Measurements from ENCODE around the gene COMMD10.

Gene COMMD10

DNA sequence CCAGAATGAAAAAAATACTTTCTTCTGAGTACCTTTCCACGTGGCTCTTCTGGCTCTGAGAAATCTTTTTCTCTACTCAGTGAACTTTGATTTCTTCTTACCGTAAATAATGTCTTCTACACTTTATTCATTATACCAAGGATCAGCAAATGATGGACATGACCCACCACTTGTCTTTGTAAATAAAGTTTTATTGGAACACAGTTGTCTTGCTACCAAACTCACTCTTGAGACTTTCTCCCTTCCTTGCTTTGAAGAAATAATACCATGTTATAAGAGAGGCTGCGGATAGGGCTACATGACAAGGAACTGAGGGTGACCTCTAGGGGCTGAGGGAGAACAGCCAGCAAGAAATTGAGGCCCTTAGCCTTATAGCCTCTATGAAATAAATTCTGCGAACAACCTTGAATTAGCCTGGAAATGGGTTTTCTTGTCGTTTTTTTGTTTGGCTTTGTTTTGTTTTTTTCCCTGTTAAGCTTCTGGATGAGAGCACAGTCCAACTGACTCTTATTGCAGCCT lies 212.5 kb downstream of the COMMD10 start:
- no peak for DNase-seq

GRCh38 chr5:116299746-116300640 lies 215.2 kb downstream of the COMMD10 start:
- DNase-seq: no peak

GRCh38 chr5:116301110-116301509 lies 216.3 kb downstream of the COMMD10 start:
- no peak for DNase-seq

GRCh38 chr5:116303340-116303739 lies 218.5 kb downstream of the COMMD10 start:
- no peak for DNase-seq

DNA sequence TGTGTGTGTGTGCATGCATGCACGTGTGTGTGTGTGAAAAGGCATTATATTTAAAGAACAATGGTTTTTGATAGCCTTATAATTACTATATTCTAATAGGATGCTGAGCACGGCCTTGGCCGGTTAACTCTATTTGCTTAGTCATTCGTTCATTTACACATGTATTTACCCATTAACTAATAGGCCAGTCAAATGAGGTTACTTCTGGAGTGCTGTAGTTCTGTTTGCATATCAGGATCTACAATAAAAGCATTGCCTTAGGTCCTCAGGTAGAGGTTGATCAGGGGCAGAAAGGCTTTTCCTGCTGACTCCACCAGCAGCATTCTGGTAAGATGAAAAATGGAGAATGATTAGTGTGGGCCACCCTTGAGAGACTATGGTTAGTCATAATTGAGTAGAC lies 219.0 kb downstream of the COMMD10 start:
- DNase-seq: no peak

GRCh38 chr5:116305899-116306298 lies 221.1 kb downstream of the COMMD10 start:
- no peak for DNase-seq

- no peak for DNase-seq
These were observed 222.0 kb downstream of the COMMD10 start for GRCh38 chr5:116306846-116307245.

DNA sequence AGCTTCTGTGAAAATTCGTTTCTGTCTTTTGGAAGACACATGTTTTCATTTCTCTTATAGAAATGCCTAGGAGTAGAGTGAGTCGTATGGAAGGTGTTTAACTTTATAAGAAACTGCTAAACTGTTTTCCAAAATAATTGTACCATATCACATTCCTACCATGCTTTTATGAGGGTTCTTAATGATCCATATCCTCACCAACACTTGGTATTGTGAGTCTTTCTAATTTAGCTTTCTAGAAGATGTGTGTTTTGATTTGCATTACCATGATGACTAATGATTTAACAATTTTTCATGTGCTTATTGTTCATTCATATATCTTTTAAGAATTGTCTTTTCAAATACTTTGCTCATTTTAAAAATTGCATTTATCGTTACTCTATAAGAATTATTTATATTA lies 223.6 kb downstream of the COMMD10 start:
- DNase-seq: no peak

DNA sequence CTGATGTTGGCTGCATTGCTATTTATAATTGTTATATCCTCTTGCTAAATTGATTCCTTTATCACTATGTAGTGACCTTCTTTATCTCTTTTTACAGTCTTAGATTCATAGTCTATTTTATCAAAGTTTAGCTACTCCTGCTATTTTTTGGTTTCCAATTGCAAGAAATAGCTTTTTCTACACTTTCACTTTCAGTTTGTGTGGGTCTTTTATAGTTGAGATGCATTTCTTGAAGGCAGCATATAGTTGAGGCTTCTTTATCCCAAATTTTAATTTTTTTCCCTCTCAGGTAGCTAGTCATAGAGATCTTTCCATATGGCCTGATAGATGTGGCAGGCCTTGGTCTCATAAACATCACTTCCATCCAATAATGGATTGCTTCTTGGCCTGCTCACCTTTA lies 228.5 kb downstream of the COMMD10 start:
- no peak for DNase-seq

DNA sequence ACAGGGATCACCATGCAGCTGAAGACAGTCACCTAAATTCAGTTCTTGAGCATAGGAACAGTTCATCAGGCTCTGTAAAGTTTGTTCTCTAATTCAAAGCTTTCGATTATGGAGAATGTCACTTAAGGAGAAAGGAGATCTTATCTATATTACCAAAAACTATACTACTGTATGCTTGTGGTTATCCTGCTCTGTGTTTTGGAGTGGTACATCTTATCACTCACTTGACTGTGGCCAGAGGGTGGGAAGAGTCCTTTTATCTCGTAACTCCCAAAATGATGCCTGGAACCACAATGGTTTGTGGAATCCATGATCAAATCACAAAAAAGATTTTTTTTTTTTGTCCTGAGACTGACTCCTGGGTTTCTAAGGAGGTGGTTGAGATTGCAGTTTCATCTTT lies 230.7 kb downstream of the COMMD10 start:
- DNase-seq: no peak

- DNase-seq: no peak
These were observed 233.4 kb downstream of the COMMD10 start for GRCh38 chr5:116318091-116318854.

DNA sequence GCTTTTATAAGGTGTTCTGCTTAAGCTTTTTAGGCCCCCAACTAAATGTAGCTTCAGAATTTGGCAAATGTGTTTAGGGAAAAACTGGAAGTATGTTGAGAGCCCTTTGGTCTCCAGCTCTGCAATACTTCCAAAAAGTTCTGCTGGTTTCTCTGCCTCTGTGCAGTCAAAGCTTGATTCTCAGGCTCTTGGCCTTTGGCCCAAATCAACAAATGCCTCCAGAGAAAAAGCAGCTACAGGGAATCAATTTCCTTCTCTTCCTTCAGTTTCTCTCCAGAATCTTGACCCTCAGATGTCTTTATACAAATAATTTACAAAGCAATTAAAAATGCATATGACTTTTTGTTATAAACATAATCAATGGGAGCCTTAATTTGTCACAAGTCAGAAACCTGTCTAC lies 235.7 kb downstream of the COMMD10 start:
- DNase-seq: no peak

GRCh38 chr5:116329503-116329902 lies 244.7 kb downstream of the COMMD10 start:
- DNase-seq: no peak

- DNase-seq: no peak
These were observed 256.0 kb downstream of the COMMD10 start for GRCh38 chr5:116340799-116341198.

Data from right hindlimb (tissue), 1 donor.